H9 (cell line): ENCODE measurements around the gene ASPG. TPM values are rescaled to one million over a fixed set of nuclear protein-coding genes. Genes with fewer than 3 reads are reported as not detected.

ENCODE experiments used
- DNase-seq: peaks from one replicate; pipeline ENCODE4 v3.0.0-alpha.2; 2017
- H2AFZ ChIP-seq: one replicate; pipeline ENCODE4 v1.6.1; 2013; ENCODE audit warnings: mild to moderate bottlenecking, low read length, control low read depth, moderate library complexity
- H2AK5ac ChIP-seq: 2 replicates; pipeline ENCODE4 v1.6.1; 2013; ENCODE audit warnings: low read length, control low read depth, mixed read lengths; ENCODE audit not compliant: insufficient read length
- H2BK120ac ChIP-seq: one replicate; pipeline ENCODE4 v1.6.1; 2013; ENCODE audit warnings: low read depth, mild to moderate bottlenecking, low read length, control low read depth, inconsistent platforms; ENCODE audit not compliant: poor library complexity, severe bottlenecking
- H2BK12ac ChIP-seq: 2 replicates; pipeline ENCODE4 v1.6.1; 2013; ENCODE audit warnings: low read length, control low read depth, mixed read lengths, low read depth; ENCODE audit not compliant: insufficient read length
- H2BK15ac ChIP-seq: 2 replicates; pipeline ENCODE4 v1.6.1; 2013; ENCODE audit warnings: low read depth, low read length, control low read depth
- H2BK20ac ChIP-seq: one replicate; pipeline ENCODE4 v1.6.1; 2013; ENCODE audit warnings: low read depth, mild to moderate bottlenecking, low read length, control low read depth, inconsistent platforms; ENCODE audit not compliant: poor library complexity, severe bottlenecking
- H2BK5ac ChIP-seq: 2 replicates; pipeline ENCODE4 v1.6.1; 2013; ENCODE audit warnings: low read length, control low read depth, mixed read lengths; ENCODE audit not compliant: insufficient read length
- H3K14ac ChIP-seq: 2 replicates; pipeline ENCODE4 v1.6.1; 2013; ENCODE audit warnings: low read length, control low read depth; ENCODE audit not compliant: insufficient read depth
- H3K18ac ChIP-seq: 2 replicates; pipeline ENCODE4 v1.6.1; 2013; ENCODE audit warnings: low read depth, mild to moderate bottlenecking, mixed read lengths, low read length, control low read depth; ENCODE audit not compliant: insufficient read length
- H3K23ac ChIP-seq: 2 replicates; pipeline ENCODE4 v1.6.1; 2013; ENCODE audit warnings: low read length, control low read depth, mixed read lengths, low read depth; ENCODE audit not compliant: insufficient read length
- H3K23me2 ChIP-seq: 2 replicates; pipeline ENCODE4 v1.6.1; 2013; ENCODE audit warnings: low read depth, mild to moderate bottlenecking, mixed read lengths, low read length, control low read depth; ENCODE audit not compliant: insufficient read length, poor library complexity, severe bottlenecking
- H3K27ac ChIP-seq: 2 replicates; pipeline ENCODE4 v1.5.1; 2013; ENCODE audit warnings: low read length, control low read depth, mixed read lengths, low read depth; ENCODE audit not compliant: insufficient read length
- H3K27me3 ChIP-seq: 2 replicates; pipeline ENCODE4 v1.6.1; 2013; ENCODE audit warnings: low read length, control low read depth, inconsistent platforms; ENCODE audit not compliant: insufficient read depth
- H3K4ac ChIP-seq: 2 replicates; pipeline ENCODE4 v1.6.1; 2013; ENCODE audit warnings: low read depth, mild to moderate bottlenecking, control low read depth, inconsistent platforms, low read length, moderate library complexity
- H3K4me1 ChIP-seq: 2 replicates; pipeline ENCODE4 v1.6.1; 2013; ENCODE audit warnings: low read length, control low read depth, inconsistent platforms; ENCODE audit not compliant: insufficient read depth
- H3K4me2 ChIP-seq: 2 replicates; pipeline ENCODE4 v1.6.1; 2013; ENCODE audit warnings: low read length, control low read depth, mixed read lengths; ENCODE audit not compliant: insufficient read length, insufficient read depth
- H3K56ac ChIP-seq: 2 replicates; pipeline ENCODE4 v1.6.1; 2013; ENCODE audit warnings: low read depth, mild to moderate bottlenecking, mixed read lengths, low read length, control low read depth; ENCODE audit not compliant: insufficient read length
- H3K79me1 ChIP-seq: 2 replicates; pipeline ENCODE4 v1.6.1; 2013; ENCODE audit warnings: low read depth, mild to moderate bottlenecking, moderate library complexity, low read length, control low read depth, inconsistent platforms; ENCODE audit not compliant: insufficient read depth, poor library complexity, severe bottlenecking
- H3K79me2 ChIP-seq: 2 replicates; pipeline ENCODE4 v1.6.1; 2013; ENCODE audit warnings: low read length, control low read depth, inconsistent platforms; ENCODE audit not compliant: insufficient read depth
- H3K9ac ChIP-seq: 2 replicates; pipeline ENCODE4 v1.6.1; 2013; ENCODE audit warnings: low read length, control low read depth, mixed read lengths; ENCODE audit not compliant: insufficient read length; ENCODE audit errors: extremely low read depth
- H3K9me3 ChIP-seq: one replicate; pipeline ENCODE4 v1.6.1; 2013; ENCODE audit warnings: low read depth, low read length, inconsistent platforms; ENCODE audit not compliant: control insufficient read depth
- H3T11ph ChIP-seq: one replicate; pipeline ENCODE4 v1.6.1; 2013; ENCODE audit warnings: mild to moderate bottlenecking, low read length, control low read depth, inconsistent platforms
- H4K20me1 ChIP-seq: one replicate; pipeline ENCODE4 v1.6.1; 2013; ENCODE audit not compliant: control insufficient read depth, insufficient read length, insufficient read depth
- H4K5ac ChIP-seq: 2 replicates; pipeline ENCODE4 v1.6.1; 2013; ENCODE audit warnings: low read depth, mild to moderate bottlenecking, mixed read lengths, low read length, control low read depth; ENCODE audit not compliant: insufficient read length
- H4K8ac ChIP-seq: replicated peaks from 2 replicates; pipeline ENCODE4 v1.6.1; 2013; ENCODE audit warnings: low read length, control low read depth, mixed read lengths, low read depth; ENCODE audit not compliant: insufficient read length
- H4K91ac ChIP-seq: 2 replicates; pipeline ENCODE4 v1.6.1; 2013; ENCODE audit warnings: low read depth, mild to moderate bottlenecking, moderate library complexity, mixed read lengths, low read length, control low read depth; ENCODE audit not compliant: insufficient read length
- H3K27ac Mint-ChIP-seq, 3 experiments: 2 replicates in 2 of 3; 3 replicates in 1 of 3; pipeline ENCODE4 v1.8.0; 2020 to 2021; ENCODE audit warnings: mixed read lengths in 3 of 3, mild to moderate bottlenecking in 1 of 3, moderate library complexity in 1 of 3
- H3K27me3 Mint-ChIP-seq: 2 replicates; pipeline ENCODE4 v1.8.0; 2021; ENCODE audit warnings: low read depth, mild to moderate bottlenecking, moderate library complexity, mixed read lengths
- H3K36me3 Mint-ChIP-seq, 3 experiments: 2 replicates in 2 of 3; 3 replicates in 1 of 3; pipeline ENCODE4 v1.8.0; 2020 to 2021; ENCODE audit warnings: low read depth in 3 of 3, mixed read lengths in 3 of 3; ENCODE audit not compliant: insufficient read depth in 1 of 3
- H3K4me1 Mint-ChIP-seq, 2 experiments: 2 replicates each; pipeline ENCODE4 v1.8.0; 2020; ENCODE audit warnings: mixed read lengths in 2 of 2
- H3K4me3 Mint-ChIP-seq, 2 experiments: 2 replicates in 1 of 2; 3 replicates in 1 of 2; pipeline ENCODE4 v1.8.0; 2020 to 2021; ENCODE audit warnings: mild to moderate bottlenecking in 2 of 2, mixed read lengths in 2 of 2, moderate library complexity in 1 of 2
- H3K9me3 Mint-ChIP-seq, 2 experiments: 2 replicates in 1 of 2; 3 replicates in 1 of 2; pipeline ENCODE4 v1.8.0; 2020; ENCODE audit warnings: mild to moderate bottlenecking in 2 of 2, mixed read lengths in 2 of 2, moderate library complexity in 1 of 2
- WGBS: extraction: QIAGEN DNeasy Blood & Tissue Kit; methylation state at CpG from one replicate; pipeline ENCODE4 v1.1.7; 2013; ENCODE audit warnings: missing lambda C conversion rate, low lambda C conversion rate, mixed read lengths; ENCODE audit not compliant: insufficient read length; ENCODE audit errors: extremely low coverage; 5-methylcytosine and 5-hydroxymethylcytosine counted together
- total RNA-seq: library from RNA; stranded (reverse); gene quantifications from 2 replicates; pipeline ENCODE4 v1.2.1, GENCODE V29; 2021
- TF ChIP-seq, protein P1 (sequence below): fragments of 200-600 bp; sonication (generic); conservative IDR thresholded peaks from 3 replicates; pipeline ENCODE4 v1.8.0; 2021; ENCODE audit warnings: antibody characterized with exemption, mild to moderate bottlenecking

ASPG gene
- total RNA-seq, 1 experiment from 2014 or later, result 0.33 TPM

DNA sequence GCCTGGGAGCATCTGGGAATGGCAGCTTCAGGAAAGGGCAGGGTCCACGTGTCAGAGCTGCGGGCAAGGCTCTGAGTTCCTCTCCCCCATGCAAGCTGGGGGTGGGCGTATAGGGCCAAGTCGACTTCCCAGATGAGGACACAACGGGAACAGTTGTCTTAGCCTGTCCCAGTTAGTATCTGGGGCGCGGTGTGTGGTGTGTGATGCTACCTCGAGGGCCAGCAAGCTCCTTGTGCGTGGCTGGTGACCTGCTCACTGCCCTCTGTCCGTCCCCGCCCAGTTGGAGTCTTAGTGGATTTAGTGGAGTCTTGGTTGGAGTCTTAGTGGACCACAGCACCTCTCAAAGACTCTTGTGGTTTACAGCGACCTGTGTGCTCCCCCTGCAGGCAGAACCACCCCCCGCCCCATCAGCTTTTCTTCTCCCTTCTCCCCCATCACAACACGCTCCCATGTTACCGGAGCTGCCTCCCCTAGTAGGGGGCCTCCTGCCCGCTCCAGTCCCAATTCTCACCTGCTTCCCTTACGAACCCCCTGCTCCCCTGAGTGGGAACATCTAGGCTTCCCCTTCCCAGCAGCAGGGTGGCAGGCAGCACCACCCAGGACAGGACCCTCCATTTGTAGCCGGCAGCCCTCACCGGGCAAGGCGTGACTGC lies 8.7 kb downstream of the ASPG start:
- Mint-ChIP-seq H3K4me1 (peaks cover 6 to 8% of the 10 kb centered on the region in 2 experiments), H3K36me3 (no peaks in the 10 kb centered on the region), H3K27ac (no peak overlapping the region), H3K9me3 (no peaks in the 10 kb centered on the region; a peak in 2 of 5 replicates), H3K4me3 (no peak overlapping the region), H3K27me3 (peaks cover 13% of the 10 kb centered on the region)
- no peak overlapping the region for H2BK120ac ChIP-seq
- H2BK5ac ChIP-seq, result no peak overlapping the region
- no peak overlapping the region for H2AK5ac ChIP-seq
- H3K18ac ChIP-seq, result no peak overlapping the region
- H2BK15ac ChIP-seq, result no peak overlapping the region
- H3K79me2 ChIP-seq, result no peaks in the 10 kb centered on the region
- no peak overlapping the region for H3T11ph ChIP-seq
- H4K5ac ChIP-seq, result no peak overlapping the region
- no peaks in the 10 kb centered on the region for H3K23me2 ChIP-seq
- H3K4me2 ChIP-seq, result no peak overlapping the region
- H3K79me1 ChIP-seq, result no peaks in the 10 kb centered on the region
- no peak overlapping the region for H3K56ac ChIP-seq
- no peak overlapping the region for H3K27ac ChIP-seq
- no peak overlapping the region for H3K4ac ChIP-seq
- no peaks in the 10 kb centered on the region for H3K9me3 ChIP-seq
- H3K27me3 ChIP-seq, result no peaks in the 10 kb centered on the region
- H3K4me1 ChIP-seq, result no peaks in the 10 kb centered on the region
- no peak for DNase-seq
- H4K91ac ChIP-seq, result no peak overlapping the region
- H4K20me1 ChIP-seq, result no peaks in the 10 kb centered on the region
- TF ChIP-seq, protein P1, sequence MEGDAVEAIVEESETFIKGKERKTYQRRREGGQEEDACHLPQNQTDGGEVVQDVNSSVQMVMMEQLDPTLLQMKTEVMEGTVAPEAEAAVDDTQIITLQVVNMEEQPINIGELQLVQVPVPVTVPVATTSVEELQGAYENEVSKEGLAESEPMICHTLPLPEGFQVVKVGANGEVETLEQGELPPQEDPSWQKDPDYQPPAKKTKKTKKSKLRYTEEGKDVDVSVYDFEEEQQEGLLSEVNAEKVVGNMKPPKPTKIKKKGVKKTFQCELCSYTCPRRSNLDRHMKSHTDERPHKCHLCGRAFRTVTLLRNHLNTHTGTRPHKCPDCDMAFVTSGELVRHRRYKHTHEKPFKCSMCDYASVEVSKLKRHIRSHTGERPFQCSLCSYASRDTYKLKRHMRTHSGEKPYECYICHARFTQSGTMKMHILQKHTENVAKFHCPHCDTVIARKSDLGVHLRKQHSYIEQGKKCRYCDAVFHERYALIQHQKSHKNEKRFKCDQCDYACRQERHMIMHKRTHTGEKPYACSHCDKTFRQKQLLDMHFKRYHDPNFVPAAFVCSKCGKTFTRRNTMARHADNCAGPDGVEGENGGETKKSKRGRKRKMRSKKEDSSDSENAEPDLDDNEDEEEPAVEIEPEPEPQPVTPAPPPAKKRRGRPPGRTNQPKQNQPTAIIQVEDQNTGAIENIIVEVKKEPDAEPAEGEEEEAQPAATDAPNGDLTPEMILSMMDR, result no peak
- H2BK12ac ChIP-seq, result no peak overlapping the region
- no peak overlapping the region for H3K9ac ChIP-seq
- H4K8ac ChIP-seq, result no peak overlapping the region
- H3K14ac ChIP-seq, result no peak overlapping the region
- H2AFZ ChIP-seq, result no peak overlapping the region
- H2BK20ac ChIP-seq, result no peak overlapping the region
- no peak overlapping the region for H3K23ac ChIP-seq
- WGBS, result no CpG with 5 or more reads among the region's 20 CpGs
